H1 (cell line): ENCODE data around the gene IFT27. TPM values are rescaled to one million over a fixed set of nuclear protein-coding genes. Genes with fewer than 3 reads are reported as not detected.
A peak's percentile ranks its signal among the peaks of the same experiment; 100 is the strongest.

Source experiments
- CBX5 ChIP-seq: fragments of 300-800, 300-1000 bp; sonication (generic); IDR thresholded peaks from 2 replicates; pipeline ENCODE4 v1.7.1; 2016; ENCODE audit warnings: antibody characterized with exemption, low read length, low read depth
- CTBP2 ChIP-seq: IDR thresholded peaks from 2 replicates; pipeline ENCODE4 v1.7.0; 2011; ENCODE audit warnings: borderline replicate concordance, mild to moderate bottlenecking, moderate library complexity, mixed read lengths, low read length; ENCODE audit not compliant: insufficient read depth, insufficient read length
- EZH2 ChIP-seq: fragments of 200-600 bp; sonication (generic); IDR thresholded peaks from 2 replicates; pipeline ENCODE4 v1.7.1; 2012; ENCODE audit warnings: low read depth, mild to moderate bottlenecking, moderate library complexity, low read length, inconsistent platforms; ENCODE audit not compliant: severe bottlenecking
- KDM4A ChIP-seq: IDR thresholded peaks from one replicate; pipeline ENCODE4 v1.7.1; 2012; ENCODE audit warnings: low read depth, mild to moderate bottlenecking, moderate library complexity, low read length, inconsistent platforms; ENCODE audit not compliant: severe bottlenecking
- POU5F1 ChIP-seq: IDR thresholded peaks from 2 replicates; pipeline ENCODE4 v1.6.1; 2011; ENCODE audit warnings: low read depth, mild to moderate bottlenecking, low read length, moderate library complexity
- SUZ12 ChIP-seq: fragments of 200-600 bp; sonication (generic); IDR thresholded peaks from 2 replicates; pipeline ENCODE4 v1.6.1; 2012; ENCODE audit warnings: mild to moderate bottlenecking, inconsistent platforms, low read length, moderate library complexity, mixed read lengths
- ZNF274 ChIP-seq: IDR thresholded peaks from 2 replicates; pipeline ENCODE4 v1.7.0; 2012; ENCODE audit warnings: low read length, borderline replicate concordance; ENCODE audit errors: extremely low read depth
- polyA plus RNA-seq, 7 experiments: library from polyadenylated mRNA; depleted of rRNA in 3 of 7; stranded (reverse) in 5 of 7; unstranded in 2 of 7; fragments of >200 nt in 5 of 7; fragments of 200-250 nt in 2 of 7; gene quantifications; 1 replicate in 5 of 7; 2 replicates in 1 of 7; 4 replicates in 1 of 7; pipeline versions ENCODE4 v1.2.1 to v1.2.3, GENCODE V29; 2011 to 2013; ENCODE audit warnings: missing spikeins in 2 of 7, mixed read lengths in 2 of 7
- total RNA-seq: library from RNA; stranded (reverse); fragmentation: NEBNext Ultra II Directional; extraction: Animal tissue kit (Norgen Biotek cat#: 25700); gene quantifications from 2 replicates; pipeline ENCODE4 v1.2.1, GENCODE V29; 2021
- TF ChIP-seq, protein P1 (sequence below): IDR thresholded peaks from 2 replicates; pipeline ENCODE4 v1.6.1; 2012; ENCODE audit warnings: low read length, inconsistent platforms

IFT27 gene
- total and polyA plus RNA-seq, 2 of the 8 experiments (the other 6 are each of a cell fraction or from before 2014, with no cell fraction given) = 36.4 to 46.2 TPM

DNA sequence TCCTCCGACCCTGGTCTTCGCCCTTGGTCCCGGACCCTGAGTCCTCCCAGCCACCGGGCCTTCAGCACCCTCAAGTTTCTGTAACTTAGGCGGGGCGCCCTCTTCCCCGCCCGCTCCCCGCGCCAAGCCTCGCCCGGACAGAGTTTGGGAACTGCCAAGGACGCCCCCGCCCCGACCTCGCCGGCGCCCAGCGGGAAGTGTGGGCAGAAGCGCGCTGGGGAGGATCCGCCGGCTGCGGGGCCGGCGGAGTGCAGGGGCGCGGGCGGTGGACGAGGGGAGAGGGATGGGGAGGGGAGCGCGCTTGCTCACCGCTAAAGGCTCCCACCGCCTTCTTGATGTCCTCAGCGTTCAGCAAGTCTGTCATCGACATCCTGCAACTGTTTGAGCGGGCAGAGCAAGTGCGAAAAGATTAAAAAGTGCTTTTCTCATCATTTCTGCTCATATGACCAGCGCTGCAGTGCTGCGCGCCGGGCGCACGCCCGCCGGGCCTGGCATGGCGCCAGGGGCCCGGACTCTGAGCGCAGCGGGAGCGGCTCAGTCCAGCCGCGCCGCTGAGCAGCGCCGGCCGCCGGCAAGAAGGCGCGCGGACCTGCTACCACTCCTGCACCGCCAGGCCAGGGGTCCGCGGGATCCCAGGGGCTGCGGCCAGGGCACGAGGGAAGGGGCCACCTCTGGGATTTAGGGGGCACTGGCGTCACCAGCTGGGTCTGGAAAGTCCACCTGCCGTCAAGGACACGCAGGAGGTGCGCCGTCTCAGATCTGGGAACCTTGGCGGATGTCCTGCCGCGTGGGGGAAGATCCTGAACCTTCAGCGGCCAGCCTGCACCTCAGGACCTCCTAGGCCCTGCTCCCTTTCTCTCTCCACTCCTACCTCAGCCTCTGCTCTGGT is 41.0 kb upstream of the IFT27 start, which contains the start of gene PVALB (continued):
- TF ChIP-seq CTBP2 = peak; percentile 8
- TF ChIP-seq POU5F1 = no peak
- TF ChIP-seq KDM4A = peak; percentile 78
- TF ChIP-seq CBX5 = no peak
- TF ChIP-seq SUZ12 = peak; percentile 66
- TF ChIP-seq, protein P1, sequence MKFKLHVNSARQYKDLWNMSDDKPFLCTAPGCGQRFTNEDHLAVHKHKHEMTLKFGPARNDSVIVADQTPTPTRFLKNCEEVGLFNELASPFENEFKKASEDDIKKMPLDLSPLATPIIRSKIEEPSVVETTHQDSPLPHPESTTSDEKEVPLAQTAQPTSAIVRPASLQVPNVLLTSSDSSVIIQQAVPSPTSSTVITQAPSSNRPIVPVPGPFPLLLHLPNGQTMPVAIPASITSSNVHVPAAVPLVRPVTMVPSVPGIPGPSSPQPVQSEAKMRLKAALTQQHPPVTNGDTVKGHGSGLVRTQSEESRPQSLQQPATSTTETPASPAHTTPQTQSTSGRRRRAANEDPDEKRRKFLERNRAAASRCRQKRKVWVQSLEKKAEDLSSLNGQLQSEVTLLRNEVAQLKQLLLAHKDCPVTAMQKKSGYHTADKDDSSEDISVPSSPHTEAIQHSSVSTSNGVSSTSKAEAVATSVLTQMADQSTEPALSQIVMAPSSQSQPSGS = no peak
- TF ChIP-seq ZNF274 = no peak
- peak; percentile 74 for TF ChIP-seq EZH2
